HG03060 (cell line): Measurements from ENCODE around the gene CLEC16A.

Experiments
- ATAC-seq: cut with Tn5 transposase; IDR thresholded peaks from one replicate; pipeline ENCODE4 v1.9.1; 2021; ENCODE audit warnings: low read depth, moderate number of reproducible peaks; ENCODE audit not compliant: unreplicated experiment

Gene CLEC16A

DNA sequence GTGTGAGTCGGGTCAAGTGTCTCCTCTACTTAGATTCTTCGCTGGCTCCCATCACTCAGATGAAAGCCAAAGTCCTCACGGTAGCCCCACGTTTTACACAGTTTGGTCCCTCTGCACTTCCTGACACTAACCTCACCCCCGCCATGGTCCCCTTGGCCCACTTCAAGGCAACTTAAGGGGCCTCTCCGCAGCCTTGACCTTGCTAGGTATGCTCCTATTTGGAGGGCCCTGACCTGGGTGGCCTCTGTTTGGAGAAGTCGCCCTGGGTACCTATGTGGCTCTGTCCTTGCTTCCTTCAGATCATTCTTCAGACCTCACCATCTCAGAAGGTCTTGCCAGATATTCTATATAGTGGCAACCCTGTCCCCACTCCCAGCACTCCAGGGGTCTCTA is 201.5 kb downstream of the CLEC16A start:
- no peak for ATAC-seq

DNA sequence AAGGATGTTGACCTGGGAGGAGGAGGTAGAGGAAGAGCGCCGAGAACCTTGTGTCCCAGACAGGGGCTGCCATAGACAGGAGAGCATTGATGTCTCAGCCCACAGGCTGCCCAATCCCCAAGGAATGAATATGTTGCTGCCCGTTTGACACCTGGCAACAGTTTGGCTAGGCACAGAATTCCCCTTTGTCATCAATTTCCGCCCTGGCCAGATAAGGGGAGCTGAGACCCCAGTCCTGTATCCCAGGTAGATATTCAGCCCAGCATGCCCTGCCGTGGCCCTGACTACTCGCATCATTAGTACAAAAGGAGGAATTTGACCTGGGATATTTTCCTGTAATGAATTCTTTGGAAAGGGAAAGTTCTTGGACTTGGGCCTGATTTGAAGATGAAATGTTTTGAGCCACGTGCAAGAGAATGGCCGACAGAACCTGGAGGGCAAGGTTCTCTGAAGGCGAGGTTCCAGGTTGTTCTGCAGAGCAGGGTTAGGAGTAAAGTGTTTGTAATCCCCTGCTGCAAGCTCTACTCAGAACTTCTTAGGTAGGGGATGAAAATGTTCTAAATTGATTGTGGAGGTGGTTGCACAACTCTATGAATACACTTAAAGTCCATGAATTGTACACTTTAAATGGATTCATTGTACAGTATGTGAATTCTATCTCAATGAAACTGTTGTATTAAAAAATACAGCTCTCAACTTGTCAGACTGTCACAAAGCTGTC is 202.8 kb downstream of the CLEC16A start:
- no peak for ATAC-seq

DNA sequence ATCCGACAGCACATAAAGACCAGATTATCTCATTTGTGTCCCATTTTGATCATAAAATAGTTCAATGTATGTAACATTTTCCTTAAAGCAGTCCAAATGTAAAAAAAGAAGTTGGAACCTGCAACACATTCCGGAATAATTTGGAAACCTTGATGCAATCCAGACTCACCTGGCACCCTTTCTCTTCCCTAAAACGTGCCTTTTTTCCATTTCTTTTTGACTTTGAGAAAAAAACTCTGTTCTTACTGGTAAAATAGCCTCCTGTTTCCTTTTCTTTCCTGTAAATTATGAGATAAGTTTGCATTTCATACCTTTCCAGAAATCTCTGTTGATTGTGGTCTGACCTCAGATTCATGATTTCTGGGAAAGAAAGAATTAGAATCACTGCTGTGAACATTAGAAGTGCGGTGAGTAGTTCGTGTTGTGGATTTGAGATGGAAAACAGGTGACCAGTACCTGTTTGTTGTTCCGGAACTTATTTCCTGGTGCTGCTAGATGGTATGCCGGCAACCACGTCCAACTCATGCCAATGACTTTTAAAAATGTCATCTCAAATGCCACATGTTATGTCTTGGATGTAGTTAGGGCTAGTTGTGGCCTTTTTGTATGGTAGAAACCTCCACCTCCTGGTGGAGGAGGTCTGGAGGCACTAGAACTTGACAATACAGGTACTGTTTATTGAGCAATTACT is 203.5 kb downstream of the CLEC16A start:
- no peak for ATAC-seq

DNA sequence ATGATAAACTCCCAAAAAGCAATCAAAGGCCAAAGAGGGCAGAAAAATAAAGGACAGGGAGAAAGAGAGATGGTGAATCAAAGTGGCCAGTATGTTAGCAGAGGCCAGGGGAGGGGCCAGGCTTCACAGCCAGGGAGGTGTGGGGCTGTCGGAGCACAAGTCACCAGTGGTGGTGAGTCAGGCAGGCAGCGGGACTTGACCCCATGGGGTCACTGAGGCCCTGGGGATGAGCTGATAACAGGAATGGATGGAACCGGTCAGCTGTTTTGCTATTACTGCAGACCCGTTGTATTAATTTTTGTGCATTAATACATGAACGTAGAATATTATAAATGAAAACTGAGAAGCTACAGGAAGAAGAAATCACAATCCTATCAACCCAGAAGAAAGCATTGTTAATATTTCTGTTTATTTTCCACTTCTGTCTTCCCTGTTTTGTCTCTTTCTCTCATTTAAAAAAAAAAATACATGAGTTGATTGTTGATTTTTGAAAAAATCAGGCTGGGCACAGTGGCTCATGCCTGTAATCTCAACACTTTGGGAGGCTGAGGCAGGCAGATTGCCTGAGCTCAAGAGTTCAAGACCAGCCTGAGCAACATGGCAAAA is 204.8 kb downstream of the CLEC16A start:
- ATAC-seq: no peak

DNA sequence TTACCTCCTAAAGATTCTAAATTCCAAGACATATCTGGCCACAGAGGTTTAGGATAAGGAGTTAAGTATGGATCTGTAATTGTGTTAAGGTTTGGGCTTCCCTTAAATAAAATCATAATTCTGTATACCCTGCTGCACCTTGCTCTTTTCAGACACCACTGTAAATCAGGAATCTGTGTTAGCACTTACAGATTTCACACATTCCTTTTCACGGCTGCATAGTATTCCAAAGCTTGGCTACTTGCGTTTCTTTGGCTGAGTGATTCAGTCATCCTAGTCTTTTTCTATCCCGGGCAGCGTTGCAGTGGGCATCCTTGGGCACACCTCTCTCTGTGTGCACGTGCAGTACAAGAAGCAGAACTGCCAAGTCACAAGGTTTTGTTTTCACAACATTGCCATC is 205.8 kb downstream of the CLEC16A start:
- no peak for ATAC-seq

DNA sequence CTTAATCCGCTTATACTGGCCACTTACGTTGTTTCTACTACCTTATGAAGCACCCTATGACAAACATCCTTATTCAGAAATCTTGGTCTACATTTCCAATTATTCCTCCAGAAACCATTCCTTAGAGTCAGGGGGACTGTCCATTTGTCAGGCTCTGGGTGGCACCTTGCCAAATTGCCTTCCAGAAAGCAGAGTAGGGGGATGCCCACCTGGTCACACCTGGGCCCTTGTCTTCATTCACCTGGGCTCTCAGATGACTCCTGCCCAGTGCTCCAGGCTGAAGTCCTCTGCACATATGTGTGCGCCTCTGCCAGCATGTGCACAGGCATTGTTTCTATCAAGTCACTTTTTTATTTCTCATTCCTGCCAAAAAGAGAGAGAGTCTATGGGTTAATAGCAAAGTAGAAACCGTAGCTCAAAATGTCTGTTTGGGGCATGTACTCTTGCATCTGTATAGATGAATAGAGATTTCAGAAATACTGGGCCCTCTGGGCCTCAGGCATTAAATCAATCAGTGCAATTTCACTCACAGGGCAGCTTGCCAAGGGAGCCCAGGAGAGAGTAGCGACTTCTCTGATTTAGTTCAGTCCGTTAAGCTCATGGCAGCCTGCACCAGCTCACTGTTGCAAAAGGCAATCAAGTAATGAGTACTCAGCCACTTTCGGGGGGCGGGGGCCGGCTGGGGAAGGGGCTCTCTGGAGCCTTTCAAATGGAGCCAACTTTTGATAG is 207.0 kb downstream of the CLEC16A start:
- no peak for ATAC-seq

DNA sequence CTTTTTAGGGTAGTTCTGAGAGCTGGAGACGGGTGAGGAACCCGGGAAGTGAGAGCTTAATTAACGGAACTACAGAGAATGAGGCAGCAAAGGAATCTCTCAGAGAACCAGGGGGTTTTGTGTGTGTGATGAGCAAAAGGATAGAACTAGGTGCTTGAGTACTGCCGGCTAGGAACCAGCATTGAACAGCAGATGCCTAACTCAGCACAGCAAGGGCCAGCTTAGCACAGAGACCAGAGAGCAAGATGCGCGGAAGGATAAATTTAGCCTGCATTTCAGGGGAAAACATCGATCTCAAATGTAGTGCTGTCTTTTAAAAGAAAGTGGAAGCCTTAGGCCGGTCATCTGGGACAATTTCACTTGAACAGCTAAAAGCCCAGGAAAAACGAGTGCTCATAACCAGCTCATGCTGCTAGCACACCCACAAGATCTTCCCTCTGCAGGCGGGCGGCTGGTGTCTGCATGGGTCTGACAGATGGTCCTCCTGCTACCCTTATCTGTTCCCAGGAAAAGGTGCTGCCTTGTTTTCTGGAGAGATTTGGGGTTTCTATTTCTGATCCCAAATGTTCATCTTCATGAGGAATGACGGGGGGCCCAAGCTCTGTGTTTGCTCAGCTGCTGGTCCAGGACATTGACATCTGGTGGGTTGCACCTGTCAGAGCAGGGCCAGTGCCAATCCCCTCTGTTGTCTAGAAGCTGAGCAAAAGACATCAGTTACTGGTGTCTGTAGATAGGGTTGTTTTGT is 207.7 kb downstream of the CLEC16A start:
- ATAC-seq: no peak

DNA sequence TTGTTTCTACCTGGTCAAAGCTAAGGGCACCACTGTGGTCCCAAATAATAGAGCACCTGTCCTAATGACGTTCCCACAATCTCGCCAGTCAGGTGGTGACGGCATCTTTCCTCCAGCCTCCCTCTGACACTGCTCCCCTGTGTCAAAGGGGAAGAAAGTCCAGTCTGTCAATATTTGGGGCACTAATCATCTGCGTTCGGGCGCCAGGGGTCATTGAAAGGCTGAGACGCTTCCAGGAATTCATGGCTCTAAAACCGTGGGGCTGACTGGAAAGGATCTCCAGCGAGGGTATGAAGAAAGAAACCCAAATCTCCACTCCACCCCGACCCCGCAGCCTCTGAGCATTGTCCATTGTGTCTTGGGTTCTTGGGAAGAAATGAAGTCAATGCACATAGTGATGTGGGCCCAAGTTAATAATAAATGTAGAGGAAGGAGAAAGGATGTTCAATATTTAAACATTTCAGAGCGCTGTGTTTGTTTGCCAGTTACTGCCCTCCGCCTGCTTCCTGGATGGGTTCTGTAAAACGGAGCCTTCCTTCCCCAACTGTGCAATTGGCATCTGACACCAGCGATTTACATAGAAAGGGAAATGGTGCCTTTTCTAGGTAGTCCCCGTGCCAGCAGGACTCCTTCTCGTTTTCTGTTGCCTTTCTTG is 208.4 kb downstream of the CLEC16A start:
- no peak for ATAC-seq

DNA sequence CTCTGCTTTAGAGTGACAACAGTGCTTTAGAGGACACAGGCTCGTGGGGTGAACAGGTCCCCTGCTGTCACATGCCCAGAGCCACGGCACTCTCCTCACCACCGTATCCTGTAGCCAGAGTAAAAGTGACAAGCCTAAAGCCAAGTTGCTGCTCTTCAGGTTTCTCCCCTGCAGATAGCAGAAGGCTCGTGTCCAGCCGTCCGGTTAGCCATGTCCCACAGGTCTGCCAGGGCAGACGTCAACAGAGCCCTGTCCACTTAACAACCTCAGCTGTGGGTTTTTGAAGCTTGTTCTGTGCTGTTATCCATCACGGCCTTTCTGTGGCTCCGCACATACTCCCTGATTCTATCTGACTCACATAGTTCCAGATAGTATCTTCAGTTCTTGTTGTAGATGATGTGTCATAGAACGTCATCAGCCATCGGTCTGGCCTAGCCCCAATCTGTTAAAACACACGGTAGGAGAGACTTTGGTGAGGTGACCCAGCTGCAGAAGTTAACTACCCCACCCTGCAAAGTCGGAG is 211.0 kb downstream of the CLEC16A start:
- no peak for ATAC-seq

DNA sequence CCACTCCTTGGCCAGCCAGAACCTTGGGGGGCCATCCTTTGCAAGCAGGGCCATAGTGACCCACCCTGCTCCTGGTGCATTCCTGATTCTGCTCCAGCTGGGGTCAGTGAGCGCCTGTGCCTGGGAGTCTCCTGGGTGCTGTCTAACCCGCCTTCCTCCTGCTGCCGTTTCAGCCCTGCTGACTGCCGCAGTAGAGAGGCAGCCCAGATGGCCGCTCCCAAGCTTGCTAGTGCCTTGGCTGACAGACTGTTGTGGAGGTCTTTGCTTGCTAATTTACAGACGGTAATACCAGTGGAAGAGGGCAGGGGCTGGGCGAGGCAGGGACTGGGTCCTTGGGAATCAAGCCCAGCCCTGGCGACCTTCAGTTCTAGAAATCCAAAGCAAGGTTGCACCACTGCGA is 212.0 kb downstream of the CLEC16A start:
- ATAC-seq: no peak

DNA sequence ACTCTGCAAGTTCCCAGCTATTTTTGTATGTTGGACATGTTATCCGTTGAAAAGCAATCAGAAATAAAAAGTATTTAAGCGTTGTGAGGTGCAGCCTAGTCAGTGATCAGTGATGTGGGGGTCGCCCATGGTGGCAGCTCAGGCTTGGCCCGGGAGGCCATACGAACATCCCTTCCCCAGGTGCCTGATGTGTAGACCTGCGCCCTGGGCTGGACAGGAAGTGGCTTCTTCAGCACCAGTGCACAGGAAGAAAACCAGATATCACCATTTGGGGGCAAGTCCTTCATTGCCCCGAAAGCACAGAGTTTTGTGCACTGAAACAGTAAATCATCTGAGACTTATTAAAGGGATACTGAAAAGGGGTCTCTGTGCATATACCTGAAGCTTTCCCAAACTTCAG is 212.8 kb downstream of the CLEC16A start:
- no peak for ATAC-seq

DNA sequence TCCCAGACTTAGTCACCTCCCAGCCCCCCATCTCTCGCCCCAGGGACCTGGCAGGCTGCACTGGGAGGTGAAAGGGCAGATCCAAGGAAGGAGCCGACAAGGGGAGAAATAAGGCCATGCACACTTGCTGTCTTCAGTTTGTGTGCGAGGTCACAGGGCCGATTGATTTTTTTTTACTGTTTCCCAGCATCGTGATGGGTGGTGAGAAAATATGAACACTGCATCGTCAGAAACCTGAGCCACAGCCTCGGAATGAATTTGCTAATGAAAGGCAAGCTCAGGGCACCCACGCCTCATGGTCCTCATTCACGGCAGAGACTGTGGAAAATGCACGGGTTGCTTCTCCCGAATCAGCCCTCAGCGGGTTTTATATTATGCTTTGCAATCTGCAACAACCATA is 213.7 kb downstream of the CLEC16A start:
- ATAC-seq: no peak

DNA sequence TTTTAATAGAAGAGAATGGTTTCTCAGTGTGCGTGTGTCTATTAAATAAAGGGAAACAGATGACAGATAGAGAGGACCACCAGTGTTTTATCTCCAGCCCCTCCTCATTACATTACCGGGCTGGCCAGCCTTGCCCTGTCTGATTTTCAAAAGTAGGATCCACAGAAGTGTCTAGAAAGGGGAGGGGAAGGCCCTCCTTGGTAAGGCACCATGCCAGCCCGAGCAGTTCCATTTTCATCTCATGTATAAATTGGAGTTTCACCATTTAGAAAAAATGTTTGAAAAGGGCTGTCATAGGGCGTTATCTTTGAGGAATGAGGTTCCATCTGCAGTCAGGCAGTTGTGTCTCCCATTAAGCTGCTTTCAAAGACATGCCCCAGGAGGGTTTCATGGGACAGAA is 214.9 kb downstream of the CLEC16A start:
- ATAC-seq: no peak

DNA sequence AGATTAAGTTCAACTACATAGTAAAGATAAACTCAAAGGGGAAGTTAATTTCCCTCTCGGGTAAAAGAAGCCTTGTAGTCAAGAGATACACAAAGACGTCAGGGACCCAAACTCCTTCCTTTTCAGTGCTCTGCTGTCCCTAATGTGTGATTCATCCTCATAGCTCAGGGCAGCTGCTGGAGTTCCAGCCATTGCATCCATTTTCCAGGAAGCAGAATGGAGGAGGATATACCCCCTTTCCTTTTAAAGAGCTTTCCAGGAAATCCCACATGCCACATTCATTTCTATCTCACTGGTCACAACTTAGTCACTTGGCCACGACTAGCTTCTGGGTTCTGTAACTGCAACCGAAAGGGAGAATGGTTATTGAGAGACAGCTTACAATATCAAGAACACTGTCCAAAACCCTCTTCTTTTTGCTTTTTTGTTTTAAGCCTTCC is 216.3 kb downstream of the CLEC16A start:
- no peak for ATAC-seq

DNA sequence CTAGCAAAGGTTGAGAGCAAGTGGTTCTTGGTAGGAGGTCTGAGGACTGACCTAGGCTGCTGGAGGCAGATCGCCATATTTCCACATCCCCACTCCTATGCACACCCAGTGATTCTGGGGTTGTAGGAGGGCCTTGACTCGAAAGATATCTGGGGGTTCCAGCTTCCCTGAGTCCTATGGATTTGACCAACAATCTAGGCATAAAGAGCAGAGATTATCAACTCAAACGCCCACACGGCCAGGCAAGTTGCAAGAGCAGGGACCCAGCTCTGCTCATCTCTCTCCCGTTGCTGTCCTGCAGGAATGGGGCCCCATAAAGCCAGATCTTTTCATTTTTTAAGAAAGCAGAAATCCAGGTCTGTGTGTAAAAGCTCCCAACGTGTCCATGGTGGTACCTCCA is 217.1 kb downstream of the CLEC16A start:
- ATAC-seq: no peak

DNA sequence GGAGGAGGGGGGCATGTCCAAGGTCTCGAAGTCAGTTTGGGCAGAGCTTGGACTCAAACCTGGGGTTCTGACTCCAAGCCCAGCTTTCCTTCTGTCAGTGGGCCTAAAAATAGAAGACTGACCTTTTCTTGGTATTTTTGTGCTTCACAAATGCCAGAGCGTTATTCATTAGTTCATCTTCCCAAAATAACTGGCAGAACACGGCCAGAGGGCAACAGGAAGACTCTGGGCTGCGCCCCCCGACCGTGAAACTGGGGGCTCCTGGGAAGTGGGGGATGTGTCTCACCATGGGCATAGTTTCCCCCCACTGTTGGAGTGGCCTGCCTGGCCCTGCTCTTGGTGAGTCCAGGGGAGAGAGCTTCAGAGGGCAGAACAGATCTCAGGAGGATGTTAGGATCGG is 217.6 kb downstream of the CLEC16A start:
- no peak for ATAC-seq

DNA sequence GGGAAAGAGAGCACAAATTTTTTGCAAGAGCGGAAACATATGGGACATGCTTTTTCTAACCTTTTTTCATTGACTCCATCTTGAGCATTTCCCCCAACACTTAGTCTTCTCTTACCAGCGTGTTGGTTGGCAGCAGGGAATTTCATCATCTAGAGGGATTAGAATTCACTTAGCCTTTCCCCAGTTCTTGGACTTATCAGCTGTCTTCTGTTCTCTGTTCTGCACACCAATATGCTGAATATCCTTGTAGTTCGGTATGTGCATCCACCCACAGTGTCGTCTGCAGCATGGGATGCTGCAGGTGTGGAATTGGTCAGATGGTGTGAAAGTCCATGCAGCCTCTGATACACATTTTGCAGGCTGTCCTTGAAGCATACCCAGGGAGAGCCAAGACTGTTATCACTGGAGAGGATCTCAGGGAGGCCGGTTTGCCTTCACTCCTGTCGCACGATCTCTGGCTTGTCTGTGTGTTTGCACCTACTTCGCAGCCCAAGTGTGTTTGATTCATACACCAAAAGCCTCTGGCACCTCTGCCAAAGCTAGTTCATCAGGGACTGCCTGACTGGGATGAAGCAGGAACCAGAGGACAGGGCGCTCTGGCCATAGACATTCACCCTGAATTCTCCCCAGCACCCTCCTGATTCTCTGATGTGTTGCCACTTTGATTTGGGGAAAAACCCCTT is 218.4 kb downstream of the CLEC16A start:
- no peak for ATAC-seq

DNA sequence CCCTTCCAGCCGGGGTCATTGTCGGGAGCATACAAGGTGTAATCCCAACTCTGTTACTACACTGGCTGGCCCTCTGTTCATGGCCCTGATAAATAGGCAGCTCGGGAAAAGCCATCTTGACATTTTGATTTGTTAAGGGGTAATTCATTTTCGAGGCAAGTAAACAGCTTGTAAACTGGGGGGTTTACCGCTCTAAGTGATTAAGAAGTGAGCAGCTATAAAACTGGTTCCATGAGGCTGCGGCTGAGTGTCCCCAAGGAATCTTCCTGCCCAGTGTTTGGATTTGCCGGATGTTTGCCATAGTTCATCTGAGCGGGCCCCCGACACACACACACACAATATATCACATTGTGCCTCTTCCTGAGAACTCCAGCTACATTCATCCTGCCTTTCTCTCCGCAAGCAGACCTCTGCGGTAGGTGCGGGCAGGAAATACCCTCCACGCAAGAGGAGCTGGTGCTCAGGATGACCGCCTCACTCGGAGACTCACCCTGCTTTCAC is 219.4 kb downstream of the CLEC16A start:
- ATAC-seq: no peak
